ENCODE results near the gene SUMF1.

GRCh38 chr3:4467522-4467867, 426 bp upstream of the SUMF1 start:
- TF ChIP-seq CTCF (conservative IDR thresholded peaks at IDR 0.05; ENCODE audit: low read length) = no peak
- TF ChIP-seq EZH2phosphoT487 (IDR thresholded peaks at IDR 0.05; ENCODE audit: borderline replicate concordance) = no peak
